GM21786 (cell line): ENCODE measurements around the gene SH3RF1.
A peak's percentile ranks its signal among the peaks of the same experiment; 100 is the strongest.

Experiments used
- ATAC-seq: cut with Tn5 transposase; IDR thresholded peaks from one replicate; pipeline ENCODE4 v1.9.1; 2021; ENCODE audit not compliant: unreplicated experiment

The SH3RF1 gene

DNA sequence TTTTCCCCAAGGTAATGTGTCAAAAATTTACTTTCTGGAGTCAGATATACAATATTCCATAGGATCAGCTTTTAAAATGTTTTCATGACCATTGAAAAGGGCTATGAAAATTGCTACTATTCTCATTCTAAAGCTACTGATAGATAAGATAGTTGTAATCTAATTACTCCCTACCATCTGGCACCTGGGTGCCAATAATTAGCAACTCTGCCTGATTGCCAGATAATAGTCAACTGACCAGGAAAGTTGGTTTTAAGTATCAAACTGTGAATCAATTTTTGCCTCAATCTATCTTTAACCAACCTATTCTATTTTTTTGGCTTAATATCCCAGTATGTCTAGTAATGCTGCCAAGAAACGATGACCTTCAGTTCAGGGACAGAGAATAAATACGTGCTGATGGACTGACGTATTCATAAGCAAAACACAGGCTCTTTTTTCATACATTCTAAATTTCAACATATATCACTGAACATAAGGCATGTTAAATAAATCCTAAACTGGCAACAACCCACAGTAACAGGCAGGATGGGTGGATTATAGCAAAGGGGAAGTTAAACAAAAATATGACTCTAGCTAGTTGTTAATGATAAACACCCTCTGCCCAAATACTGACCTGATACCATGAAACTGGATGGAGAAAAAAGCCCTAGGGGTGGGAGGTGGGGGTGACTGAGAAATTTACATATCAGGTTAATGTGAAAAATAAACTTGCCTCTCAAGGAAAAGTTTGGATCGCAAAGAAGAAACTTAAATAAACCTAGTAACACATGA lies 18.2 kb downstream of the SH3RF1 start:
- peak; percentile 61 for ATAC-seq

DNA sequence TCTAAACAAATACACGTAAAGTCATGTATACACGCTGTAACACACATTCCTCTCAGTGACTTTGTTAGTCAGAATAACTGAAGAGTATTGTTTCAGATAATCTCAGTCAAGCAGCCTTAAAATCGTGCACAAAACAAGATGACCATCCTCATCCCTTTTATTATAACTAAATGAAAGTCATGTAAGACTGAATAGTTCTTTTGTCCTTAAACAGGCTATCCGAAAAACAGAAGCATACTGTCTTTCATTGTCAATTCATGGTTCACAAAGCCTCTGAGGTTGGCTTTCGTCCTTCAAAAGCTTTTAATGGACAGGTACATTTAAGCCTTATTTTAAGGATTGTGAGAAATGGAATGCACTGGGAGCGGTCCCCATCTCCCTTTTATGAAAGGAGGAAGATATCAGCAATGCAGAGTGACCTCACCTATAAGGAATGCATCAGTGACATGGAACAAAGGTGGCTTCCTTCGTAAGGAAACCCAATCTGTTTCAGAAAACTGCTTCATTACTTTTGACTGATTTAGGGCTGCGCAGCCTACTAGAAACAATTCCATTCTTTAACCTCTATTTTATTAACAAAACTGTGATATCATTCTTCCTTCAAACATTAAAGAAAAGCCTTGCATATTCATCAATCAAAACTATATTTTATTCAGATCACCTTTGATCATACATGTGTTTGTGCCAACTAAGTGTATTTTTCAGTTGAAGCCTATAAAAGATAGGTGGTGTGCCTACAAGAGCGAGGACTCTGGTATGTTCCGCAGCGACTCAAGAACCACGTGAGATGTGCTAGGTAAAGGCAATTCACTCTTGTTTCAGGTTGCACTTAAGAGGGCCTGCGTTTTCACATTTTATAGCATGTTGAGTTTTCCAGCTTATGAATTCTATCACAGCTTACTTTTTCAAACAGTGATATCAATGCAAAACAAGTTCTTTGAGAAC lies 19.2 kb downstream of the SH3RF1 start:
- ATAC-seq, result no peak

DNA sequence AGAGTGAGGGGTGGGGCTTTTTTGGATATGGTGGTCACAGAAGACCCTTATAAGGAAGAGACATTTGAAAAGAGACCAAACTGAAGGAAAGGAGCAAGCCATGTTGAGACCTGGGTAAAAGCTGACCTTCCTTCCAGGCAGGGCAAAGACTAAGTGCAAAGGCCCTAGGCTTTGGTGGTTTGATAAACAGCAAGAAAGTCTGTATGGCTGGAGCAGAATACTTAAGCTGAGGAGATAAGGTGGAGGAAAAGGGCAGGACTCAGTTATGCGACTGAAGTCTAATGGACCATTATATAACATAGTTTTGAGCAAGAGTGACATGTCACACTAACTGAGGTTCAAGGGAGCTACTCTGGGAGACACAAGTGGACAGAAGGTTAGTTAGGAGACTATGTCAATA lies 20.0 kb downstream of the SH3RF1 start:
- ATAC-seq, result no peak

DNA sequence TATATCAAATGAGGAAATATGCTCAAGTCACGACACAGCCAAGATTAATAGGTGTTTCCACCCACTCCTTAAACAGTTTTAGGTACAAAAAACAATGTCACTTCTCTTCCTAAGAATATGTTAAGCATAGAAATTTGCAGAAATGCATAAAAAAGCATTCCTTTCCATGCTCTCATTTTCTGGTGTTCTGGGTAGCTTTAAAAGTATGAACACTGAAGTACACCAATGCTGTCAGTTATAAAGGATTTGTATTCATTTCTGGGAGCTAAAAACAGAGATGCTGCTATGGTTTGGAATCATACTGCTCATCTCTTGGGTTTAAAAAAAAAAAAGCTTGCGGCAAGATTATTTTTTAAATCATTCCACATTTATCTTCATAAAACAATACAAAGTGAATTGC lies 20.8 kb downstream of the SH3RF1 start:
- ATAC-seq, result no peak

DNA sequence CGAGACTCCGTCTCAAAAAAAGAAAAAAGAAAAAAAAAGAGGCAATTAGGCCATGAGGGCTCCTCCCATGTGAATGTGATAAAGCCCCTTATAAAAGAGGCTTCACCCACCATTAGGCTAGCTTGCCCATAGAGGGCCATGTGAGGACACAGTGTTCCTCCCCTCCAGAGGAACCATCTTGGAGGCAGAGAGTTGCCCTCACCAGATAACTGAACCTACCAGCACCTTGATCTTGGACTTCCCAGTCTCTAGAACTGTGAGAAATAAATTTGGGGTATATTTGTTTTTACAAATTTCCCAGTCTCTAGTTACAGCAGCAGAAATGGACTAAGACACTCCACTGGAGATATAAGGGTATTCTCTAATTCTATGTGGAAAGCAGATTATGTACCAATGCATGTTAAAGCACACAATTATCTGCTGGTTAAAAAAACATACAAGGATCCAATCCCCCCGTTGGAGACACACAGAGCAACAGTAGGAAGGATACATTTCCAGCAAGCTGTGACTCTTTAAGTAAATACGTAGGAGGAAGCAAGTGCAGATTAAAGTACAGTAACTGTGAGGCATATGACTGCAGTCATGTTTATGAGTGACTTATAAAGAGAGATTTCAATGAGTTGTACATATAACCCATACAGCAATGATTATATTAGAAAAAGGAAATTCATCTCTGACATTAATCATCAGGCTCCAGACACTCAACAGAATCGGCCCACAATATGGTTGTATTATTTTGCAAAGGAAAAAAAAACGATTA lies 21.4 kb downstream of the SH3RF1 start:
- ATAC-seq, result peak; percentile 67

DNA sequence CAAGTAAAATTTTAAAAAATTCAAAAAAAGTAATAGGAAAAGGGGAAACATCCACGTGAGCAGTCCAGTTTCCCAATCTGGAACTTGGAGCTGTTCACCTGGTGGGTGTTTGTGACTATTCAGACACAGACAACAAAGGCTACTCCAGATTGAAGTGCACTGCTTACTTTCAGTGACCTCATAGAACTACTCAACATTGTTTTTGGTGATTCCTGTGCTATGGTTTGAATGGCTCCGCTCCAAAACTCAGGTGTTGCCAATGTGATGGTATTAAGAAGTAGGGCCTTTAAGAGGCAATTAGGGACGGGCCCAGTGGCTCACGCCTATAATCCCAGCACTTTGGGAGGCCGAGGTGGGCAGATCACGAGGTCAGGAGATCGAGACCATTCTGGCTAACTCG lies 22.1 kb downstream of the SH3RF1 start:
- no peak for ATAC-seq

DNA sequence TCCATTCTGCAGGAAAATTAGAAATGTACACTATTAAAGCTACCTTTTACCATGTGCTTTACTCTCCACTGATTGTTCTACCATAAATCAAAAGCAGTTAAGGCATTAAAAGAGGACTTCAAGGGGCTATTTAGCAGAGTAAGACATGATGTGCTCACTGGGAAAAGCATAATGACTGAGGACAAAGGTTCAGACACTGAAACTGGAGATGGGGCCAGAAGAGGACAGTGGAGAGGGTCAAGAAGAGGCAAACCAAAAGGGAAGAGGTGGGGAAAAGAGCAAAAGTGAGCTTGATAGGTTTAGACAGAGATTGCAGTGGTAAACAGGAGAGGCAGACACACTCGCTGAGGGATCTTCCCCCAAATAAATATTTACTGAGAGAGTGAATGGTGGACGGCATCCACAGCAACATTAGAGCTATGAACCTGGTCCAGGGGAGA lies 23.8 kb downstream of the SH3RF1 start:
- no peak for ATAC-seq

DNA sequence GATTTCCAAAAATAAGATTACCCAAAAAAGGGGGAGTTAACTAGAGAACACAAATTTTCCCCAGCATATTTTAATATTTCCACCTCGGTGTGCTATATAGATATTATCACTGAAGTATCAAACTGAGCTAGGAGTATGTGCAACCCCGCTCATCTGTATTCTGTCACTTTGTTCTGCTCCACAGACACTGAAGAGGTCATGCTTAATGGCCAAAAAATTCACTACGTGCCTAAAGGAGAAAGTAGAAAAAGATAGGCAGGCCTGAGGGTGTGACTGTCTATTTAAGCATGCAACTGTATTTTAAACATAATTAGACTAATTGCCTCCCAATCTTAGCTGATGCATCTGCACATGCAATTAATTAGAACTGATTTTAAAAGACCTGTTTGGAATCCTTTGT lies 24.5 kb downstream of the SH3RF1 start:
- no peak for ATAC-seq

DNA sequence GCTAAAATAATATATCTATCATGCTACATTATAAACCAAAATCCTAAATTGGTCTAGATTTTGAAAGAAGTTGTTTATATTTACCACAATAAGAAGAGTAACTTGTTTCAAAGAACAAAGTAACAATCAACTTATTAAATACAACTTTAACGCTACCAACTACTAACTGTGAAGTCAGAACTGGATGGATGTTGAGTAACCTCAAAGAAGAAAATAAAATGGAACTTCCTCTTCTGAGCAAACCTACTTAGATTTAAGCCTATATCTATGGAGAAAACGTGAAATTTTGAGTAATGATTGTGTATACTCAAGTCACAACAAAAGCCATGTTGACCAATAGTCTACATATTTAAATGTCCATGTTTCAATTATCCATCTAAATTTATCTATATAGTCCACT lies 25.7 kb downstream of the SH3RF1 start:
- no peak for ATAC-seq

DNA sequence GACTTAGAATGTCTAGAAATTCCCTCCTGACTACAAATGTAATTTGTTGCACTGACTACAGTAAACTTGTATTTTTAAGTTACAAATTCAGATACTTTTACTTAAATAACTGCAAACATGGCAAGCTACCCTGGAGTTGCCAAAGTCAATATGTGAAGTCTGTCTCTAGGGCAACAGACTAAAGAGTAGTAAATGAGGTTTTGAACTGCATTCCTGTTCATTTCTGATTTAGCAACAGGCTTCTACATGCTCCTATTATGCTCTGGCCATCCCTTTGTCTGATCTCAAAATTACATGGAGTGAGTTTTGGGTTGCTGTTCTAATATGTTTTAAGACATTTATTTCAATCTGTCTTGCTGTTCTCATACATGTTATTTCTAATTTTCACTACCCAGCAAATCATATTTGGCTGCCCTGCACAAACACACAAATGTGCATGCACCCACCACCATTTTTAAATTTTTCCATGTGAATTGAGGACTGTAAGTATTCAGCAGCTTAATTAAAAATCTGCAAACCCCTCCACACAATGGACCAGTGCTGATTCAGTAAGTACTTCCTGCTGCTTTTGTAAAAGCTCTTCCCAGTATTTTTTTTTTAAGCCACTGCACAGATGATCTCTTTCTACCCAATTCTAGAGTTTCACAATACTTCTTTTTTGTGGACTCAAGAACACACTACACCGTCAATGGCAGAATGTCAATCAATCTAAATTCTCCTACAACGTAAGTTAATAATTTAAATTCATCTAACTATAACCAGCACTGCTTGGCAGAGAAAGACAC lies 26.7 kb downstream of the SH3RF1 start:
- ATAC-seq, result no peak

DNA sequence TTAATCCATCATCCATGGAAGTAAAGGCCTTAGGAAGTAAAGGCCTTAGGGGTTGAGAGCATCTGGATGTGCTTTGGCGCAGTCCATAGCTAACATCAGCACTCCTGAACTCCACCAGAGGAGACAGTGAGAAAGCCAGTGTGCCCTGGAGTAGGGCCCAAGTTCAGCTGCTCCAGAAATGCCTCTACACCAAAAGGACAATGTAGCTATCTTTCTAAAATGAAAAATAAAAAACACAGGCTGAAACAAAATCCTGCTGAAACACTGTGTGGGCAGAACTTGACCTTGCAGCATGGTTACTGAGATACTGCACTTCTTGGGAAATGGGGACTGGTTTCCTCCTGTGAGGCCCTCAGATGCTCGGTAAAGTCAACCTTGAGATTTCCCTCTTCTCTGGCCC lies 29.3 kb downstream of the SH3RF1 start:
- ATAC-seq, result no peak

DNA sequence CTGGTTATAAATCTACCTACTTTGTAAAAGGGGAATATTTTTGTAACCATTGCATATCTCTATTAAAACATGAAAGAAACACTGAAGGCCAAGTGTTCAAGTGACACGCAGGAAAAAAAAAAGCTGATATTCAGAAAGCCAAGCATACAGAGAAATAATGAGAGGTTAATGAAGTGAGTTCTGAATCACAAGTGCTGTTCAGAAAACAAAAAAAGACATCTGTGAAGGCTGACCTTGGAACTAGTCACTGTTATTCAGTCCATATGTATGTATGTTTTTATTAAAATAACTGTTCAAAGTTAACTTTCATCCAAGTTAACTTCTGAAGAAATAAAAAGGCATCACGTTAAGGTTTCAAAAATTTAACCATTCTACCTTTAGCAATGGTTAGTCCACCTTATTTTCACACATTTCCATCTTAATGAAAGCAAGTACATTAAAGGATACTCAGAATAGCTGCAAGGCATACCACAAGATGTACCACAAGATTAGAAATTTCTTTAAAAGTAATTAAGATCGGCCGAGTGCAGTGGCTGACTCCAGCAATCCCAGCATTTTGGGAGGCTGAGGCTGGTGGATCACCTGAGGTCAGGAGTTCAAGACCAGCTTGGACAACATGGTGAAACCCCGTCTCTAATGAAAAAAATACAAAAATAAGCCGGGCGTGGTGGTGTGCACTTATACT lies 31.4 kb downstream of the SH3RF1 start:
- ATAC-seq, result no peak

DNA sequence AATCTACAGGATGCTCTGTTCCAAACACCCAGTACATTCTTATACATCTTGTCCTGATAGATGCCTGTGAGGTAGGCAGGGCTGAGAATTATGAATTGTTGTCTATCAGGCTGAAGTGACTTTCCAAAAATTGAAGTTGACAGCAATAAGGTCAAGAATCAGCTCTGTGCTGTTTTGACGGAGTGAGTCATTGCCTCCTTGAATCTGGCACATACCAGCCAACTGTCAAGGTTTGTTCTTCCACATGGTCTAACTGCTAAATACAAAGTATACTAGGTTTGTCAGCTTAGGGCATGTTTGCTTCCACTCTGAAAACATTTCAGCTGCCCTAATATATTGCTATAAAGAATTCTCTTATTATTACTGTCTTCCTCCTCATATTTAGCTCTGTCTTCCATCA lies 32.3 kb downstream of the SH3RF1 start:
- no peak for ATAC-seq

DNA sequence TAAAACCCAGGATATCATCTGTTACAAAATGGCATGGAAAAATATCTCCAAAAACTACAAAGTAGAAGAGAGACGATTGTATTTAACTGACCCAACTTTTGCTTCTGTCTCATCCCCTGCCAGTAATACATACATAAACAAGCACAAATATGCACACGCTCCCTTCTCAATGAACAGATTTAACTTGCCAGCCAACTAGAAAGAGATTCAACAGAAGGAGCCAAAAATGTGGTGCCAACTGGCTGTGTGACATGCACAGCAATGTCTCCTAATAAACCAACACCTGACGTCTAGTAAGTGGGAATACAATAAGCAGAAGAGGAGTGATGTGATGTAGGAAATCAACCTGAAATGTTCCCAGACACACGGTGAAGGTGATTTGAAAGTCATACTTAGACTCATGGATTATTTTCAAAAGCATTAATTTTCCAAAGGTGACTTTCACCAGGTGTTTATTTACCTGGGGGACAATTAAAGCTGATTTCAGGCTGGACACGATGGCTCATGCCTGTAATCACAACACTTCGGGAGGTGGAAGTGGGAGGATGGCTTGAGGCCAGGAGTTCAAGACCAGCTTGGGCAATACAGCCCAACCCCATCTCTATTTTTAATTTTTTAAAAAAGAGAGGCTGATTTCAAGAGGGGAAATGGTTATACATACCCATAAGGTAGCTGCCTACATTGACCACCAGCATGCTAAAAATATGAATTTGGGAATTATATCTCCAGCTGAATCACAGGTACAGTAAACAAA lies 33.7 kb downstream of the SH3RF1 start:
- ATAC-seq, result no peak

DNA sequence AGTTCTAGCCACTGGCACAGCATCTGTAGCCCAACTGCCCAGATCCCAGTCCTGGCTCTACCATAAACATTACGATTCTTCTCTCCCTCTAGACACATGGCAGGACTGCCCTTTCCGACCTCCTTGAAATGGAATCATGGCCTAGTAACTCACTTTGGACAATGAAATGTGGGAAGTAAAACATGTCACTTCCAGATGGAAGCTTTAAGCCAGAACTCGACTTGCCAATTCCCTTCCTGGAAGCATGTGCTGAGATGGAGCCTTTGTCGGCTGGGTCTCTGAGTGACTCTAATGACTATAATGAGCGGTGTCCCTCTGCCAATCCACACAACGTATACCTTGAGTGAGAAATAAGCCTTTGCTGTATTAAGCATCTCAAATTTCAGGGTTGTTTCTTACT lies 34.7 kb downstream of the SH3RF1 start:
- ATAC-seq, result no peak

DNA sequence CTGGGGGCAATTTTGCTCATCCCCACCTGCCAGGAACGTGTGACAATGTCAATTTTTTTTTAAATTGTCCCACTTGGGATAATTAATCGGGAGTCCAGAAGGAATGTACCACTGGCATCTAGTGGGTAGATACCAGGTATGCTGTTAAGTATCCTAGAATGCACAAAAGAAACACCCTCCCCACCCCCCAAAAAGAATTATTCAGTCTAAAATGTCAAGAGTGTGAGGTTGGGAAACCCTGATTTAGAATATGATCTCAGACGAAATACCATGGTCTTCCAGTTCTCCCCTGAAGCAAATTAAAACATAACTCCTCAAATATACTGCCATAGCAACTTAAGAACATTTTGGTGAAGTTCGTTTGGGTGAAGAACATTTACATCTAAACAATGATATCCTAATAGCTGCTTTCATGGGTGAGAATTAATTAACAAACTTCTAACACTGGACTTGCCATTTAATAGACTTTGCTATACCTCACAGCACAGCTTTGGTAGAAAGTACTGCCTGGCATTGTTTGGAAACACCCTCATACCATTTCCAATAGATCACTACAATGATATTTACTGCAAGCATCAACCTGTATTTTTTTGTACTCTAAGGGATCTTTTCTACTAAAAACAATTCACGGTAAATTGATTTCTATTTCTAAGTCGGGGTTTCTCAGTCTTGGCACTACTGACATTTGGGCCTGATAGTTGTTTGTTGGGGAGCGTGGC lies 36.5 kb downstream of the SH3RF1 start:
- ATAC-seq, result no peak

DNA sequence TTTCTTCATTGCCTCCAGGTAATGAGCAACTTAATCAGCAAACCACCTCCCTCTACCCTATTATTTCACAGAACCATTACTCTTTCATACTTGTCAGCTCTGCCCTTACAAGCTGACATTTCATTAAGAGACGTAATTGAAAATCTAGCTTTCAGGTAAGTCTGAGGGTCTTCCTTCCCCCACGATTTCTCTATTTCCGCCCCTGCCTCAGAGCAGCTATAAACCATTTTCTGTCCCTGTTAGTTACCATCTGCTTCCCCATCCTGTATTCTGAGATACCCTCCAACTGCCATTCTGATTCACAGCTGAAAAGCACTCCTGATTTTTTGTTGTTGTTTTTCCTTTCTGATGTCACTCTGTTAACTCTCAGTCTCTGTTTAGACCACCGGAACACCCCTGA lies 37.1 kb downstream of the SH3RF1 start:
- ATAC-seq, result no peak

DNA sequence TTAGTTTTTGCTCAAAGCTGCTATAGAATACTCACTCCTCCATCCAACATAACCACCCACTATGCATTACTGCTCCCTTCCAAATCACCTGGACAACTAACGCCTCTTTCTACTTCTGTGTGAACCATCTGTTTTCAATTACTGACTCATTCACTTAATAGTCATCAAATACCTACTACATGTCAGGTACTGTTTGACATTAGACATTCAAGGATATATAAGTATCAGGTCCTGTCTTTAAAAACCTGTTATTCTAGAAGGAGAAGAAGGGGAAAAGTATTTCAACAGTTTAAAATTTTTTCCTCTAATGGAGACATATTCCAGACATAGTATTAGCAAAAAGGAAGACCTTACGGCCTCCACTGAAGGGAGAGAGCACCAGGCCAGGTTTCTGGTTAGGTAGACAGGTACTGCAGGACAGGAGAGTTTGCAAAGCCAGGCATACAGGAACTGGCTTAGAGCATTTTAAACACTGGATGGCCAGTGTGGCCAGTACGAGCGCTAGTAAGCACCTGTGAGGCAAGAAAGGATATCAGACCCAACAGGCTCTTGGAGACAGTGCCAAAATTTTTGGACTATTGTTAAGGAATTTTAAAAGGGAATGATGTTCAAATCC lies 39.0 kb downstream of the SH3RF1 start:
- no peak for ATAC-seq
